CD14-positive monocyte (primary cell): ENCODE data around the gene HPRT1. TPM values are rescaled to one million over a fixed set of nuclear protein-coding genes. Genes with fewer than 3 reads are reported as not detected.

ENCODE experiments used
- DNase-seq, 3 donors: peaks; one replicate each; pipeline ENCODE4 v3.0.0-alpha.2; 2011 to 2022
- H2AFZ ChIP-seq: 2 replicates; pipeline ENCODE4 v1.6.0; 2012; ENCODE audit warnings: mild to moderate bottlenecking, low read depth, low read length, inconsistent platforms; ENCODE audit not compliant: insufficient read depth, poor library complexity, severe bottlenecking
- H3K27ac ChIP-seq, 2 donors: 1 replicate in 1 of 2; 2 replicates in 1 of 2; pipeline ENCODE4 v1.5.1; 2012 to 2013; ENCODE audit warnings: low read length in 2 of 2, control low read depth in 1 of 2, inconsistent platforms in 1 of 2, low read depth in 1 of 2, mild to moderate bottlenecking in 1 of 2
- H3K27me3 ChIP-seq, 2 donors: one replicate each; pipeline versions ENCODE4 v1.6.0 to v1.6.1; 2011 to 2013; ENCODE audit warnings: low read length in 2 of 2; ENCODE audit not compliant: control insufficient read depth in 2 of 2, insufficient read depth in 2 of 2
- H3K36me3 ChIP-seq, 2 donors: replicated peaks in 1 of 2; 1 replicate in 1 of 2; 2 replicates in 1 of 2; pipeline versions ENCODE4 v1.5.1 to v1.6.1; 2012 to 2013; ENCODE audit warnings: low read length in 2 of 2, control low read depth in 1 of 2, inconsistent platforms in 1 of 2, mild to moderate bottlenecking in 1 of 2; ENCODE audit not compliant: insufficient read depth in 2 of 2, control insufficient read depth in 1 of 2
- H3K4me1 ChIP-seq, 2 donors: 1 replicate in 1 of 2; 2 replicates in 1 of 2; pipeline versions ENCODE4 v1.5.1 to v1.6.1; 2012 to 2013; ENCODE audit warnings: low read length in 2 of 2, control low read depth in 1 of 2, inconsistent platforms in 1 of 2, mild to moderate bottlenecking in 1 of 2, moderate library complexity in 1 of 2; ENCODE audit not compliant: insufficient read depth in 2 of 2, control insufficient read depth in 1 of 2
- H3K4me2 ChIP-seq: replicated peaks from 2 replicates; pipeline ENCODE3; 2012; ENCODE audit warnings: low read length, moderate library complexity, mild to moderate bottlenecking; ENCODE audit not compliant: poor library complexity, severe bottlenecking; ENCODE audit errors: extremely low read depth
- H3K4me3 ChIP-seq, 3 experiments: fragments of 200-600 bp in 1 of 3; sonication (generic) in 1 of 3; replicated peaks in 1 of 3; 1 replicate in 2 of 3; 2 replicates in 1 of 3; pipeline ENCODE4 v1.5.1; 2011 to 2013; ENCODE audit warnings: low read length in 3 of 3, mild to moderate bottlenecking in 3 of 3, control low read depth in 2 of 3, low read depth in 2 of 3, inconsistent platforms in 1 of 3, moderate library complexity in 1 of 3
- H3K79me2 ChIP-seq: 2 replicates; pipeline ENCODE4 v1.6.0; 2012; ENCODE audit warnings: mild to moderate bottlenecking, control low read depth, inconsistent platforms, low read length, moderate library complexity; ENCODE audit not compliant: insufficient read depth
- H3K9ac ChIP-seq: 2 replicates; pipeline ENCODE4 v1.6.0; 2017; ENCODE audit warnings: low read length, mild to moderate bottlenecking; ENCODE audit not compliant: insufficient read depth, poor library complexity, severe bottlenecking
- H3K9me3 ChIP-seq, 2 donors: replicated peaks in 1 of 2; 1 replicate in 1 of 2; 2 replicates in 1 of 2; pipeline versions ENCODE4 v1.5.1 to v1.6.1; 2012 to 2013; ENCODE audit warnings: low read length in 2 of 2, control low read depth in 1 of 2; ENCODE audit not compliant: control insufficient read depth in 1 of 2, insufficient read depth in 1 of 2
- H4K20me1 ChIP-seq: 2 replicates; pipeline ENCODE4 v1.6.0; 2012; ENCODE audit warnings: mild to moderate bottlenecking, low read length, control low read depth, moderate library complexity; ENCODE audit not compliant: insufficient read depth
- H3K27ac Mint-ChIP-seq, 7 donors: one replicate each; pipeline ENCODE4 v1.8.0; 2020; ENCODE audit warnings: mild to moderate bottlenecking in 7 of 7, mixed read lengths in 7 of 7, moderate library complexity in 6 of 7, inconsistent platforms in 2 of 7
- H3K27me3 Mint-ChIP-seq, 3 donors: one replicate each; pipeline ENCODE4 v1.8.0; 2021 to 2022; ENCODE audit warnings: low read depth in 3 of 3, mild to moderate bottlenecking in 3 of 3, mixed read lengths in 3 of 3, moderate library complexity in 3 of 3, inconsistent platforms in 1 of 3
- H3K36me3 Mint-ChIP-seq, 2 donors: one replicate each; pipeline ENCODE4 v1.8.0; 2020; ENCODE audit warnings: mixed read lengths in 2 of 2, inconsistent platforms in 1 of 2, mild to moderate bottlenecking in 1 of 2
- H3K4me1 Mint-ChIP-seq: one replicate; pipeline ENCODE4 v1.8.0; 2020; ENCODE audit warnings: mild to moderate bottlenecking, mixed read lengths
- H3K4me3 Mint-ChIP-seq, 2 donors: one replicate each; pipeline ENCODE4 v1.8.0; 2020; ENCODE audit warnings: mild to moderate bottlenecking in 2 of 2, mixed read lengths in 2 of 2, moderate library complexity in 1 of 2
- H3K9me3 Mint-ChIP-seq, 7 donors: one replicate each; pipeline ENCODE4 v1.8.0; 2020 to 2022; ENCODE audit warnings: mixed read lengths in 7 of 7, mild to moderate bottlenecking in 6 of 7, moderate library complexity in 6 of 7, inconsistent platforms in 2 of 7
- WGBS: methylation state at CpG from one replicate; pipeline ENCODE4 v1.1.5; 2013; ENCODE audit warnings: missing lambda C conversion rate; ENCODE audit not compliant: insufficient coverage; 5-methylcytosine and 5-hydroxymethylcytosine counted together
- intact Hi-C, 2 donors: fragments of 100-400 bp; cut with micrococcal nuclease; formaldehyde crosslinking; loops; one replicate each; pipeline versions ENCODE4 v1.15.0 to v1.15.1; 2023
- polyA plus RNA-seq, 3 donors: library from polyadenylated mRNA; depleted of rRNA in 1 of 3; unstranded in 2 of 3; stranded (reverse) in 1 of 3; fragments of 300-500 nt in 2 of 3; fragments of >200 nt in 1 of 3; fragmentation: Illumina TruSeq in 2 of 3; gene quantifications; 1 replicate in 2 of 3; 2 replicates in 1 of 3; pipeline ENCODE4 v1.2.3, GENCODE V29; 2012 to 2021
- TF ChIP-seq, protein P1 (sequence below): fragments of 200-600 bp; IDR thresholded peaks from one replicate; pipeline ENCODE4 v1.8.0; 2022; ENCODE audit warnings: antibody characterized with exemption, mild to moderate bottlenecking

The HPRT1 gene
- polyA plus RNA-seq, 3 donors = 13.0 to 56.4 (median 54.5) TPM

DNA sequence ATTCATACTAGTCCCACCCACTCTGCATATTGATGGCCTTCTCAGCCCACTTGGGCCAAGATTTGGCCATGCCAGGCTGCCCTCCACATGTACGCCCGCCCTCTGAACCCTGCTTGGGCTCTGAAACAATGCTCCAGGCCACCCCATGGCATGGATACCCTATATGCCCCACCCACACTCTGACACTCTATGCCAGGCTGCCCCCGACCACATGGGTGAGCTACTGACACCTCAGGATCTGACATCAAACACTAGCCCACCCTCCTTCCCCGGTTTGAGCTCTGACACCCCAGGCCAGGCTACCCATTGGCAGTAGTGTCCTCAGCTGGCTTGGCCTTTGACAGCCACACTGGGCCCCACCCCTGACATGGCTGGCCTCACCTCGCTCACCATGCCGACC is 69.5 kb downstream of the HPRT1 start:
- TF ChIP-seq, protein P1, sequence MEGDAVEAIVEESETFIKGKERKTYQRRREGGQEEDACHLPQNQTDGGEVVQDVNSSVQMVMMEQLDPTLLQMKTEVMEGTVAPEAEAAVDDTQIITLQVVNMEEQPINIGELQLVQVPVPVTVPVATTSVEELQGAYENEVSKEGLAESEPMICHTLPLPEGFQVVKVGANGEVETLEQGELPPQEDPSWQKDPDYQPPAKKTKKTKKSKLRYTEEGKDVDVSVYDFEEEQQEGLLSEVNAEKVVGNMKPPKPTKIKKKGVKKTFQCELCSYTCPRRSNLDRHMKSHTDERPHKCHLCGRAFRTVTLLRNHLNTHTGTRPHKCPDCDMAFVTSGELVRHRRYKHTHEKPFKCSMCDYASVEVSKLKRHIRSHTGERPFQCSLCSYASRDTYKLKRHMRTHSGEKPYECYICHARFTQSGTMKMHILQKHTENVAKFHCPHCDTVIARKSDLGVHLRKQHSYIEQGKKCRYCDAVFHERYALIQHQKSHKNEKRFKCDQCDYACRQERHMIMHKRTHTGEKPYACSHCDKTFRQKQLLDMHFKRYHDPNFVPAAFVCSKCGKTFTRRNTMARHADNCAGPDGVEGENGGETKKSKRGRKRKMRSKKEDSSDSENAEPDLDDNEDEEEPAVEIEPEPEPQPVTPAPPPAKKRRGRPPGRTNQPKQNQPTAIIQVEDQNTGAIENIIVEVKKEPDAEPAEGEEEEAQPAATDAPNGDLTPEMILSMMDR = no peak
- no peaks in the 10 kb centered on the region for H3K36me3 Mint-ChIP-seq
- intact Hi-C loops = no loop called here
- Histone ChIP-seq H3K4me2 (no peak overlapping the region), H3K9ac (no peak overlapping the region), H3K27ac (no peak overlapping the region), H2AFZ (no peak overlapping the region), H3K27me3 (no peaks in the 10 kb centered on the region), H3K79me2 (no peaks in the 10 kb centered on the region), H4K20me1 (no peaks in the 10 kb centered on the region), H3K36me3 (no peaks in the 10 kb centered on the region), H3K4me3 (no peak overlapping the region), H3K9me3 (no peaks in the 10 kb centered on the region), H3K4me1 (no peaks in the 10 kb centered on the region)
- H3K4me3 Mint-ChIP-seq = no peak overlapping the region
- no peaks in the 10 kb centered on the region for H3K4me1 Mint-ChIP-seq
- peaks cover 0 to 5% (median 1%) of the 10 kb centered on the region in 3 donors for H3K27me3 Mint-ChIP-seq
- WGBS = 100% methylated on average over 4 of the region's 6 CpGs
- peak overlapping the region in 1 of 7 donors; percentile 82 for H3K27ac Mint-ChIP-seq
- no peak for DNase-seq
- peaks cover 0 to 9% (median 0%) of the 10 kb centered on the region in 7 donors for H3K9me3 Mint-ChIP-seq

DNA sequence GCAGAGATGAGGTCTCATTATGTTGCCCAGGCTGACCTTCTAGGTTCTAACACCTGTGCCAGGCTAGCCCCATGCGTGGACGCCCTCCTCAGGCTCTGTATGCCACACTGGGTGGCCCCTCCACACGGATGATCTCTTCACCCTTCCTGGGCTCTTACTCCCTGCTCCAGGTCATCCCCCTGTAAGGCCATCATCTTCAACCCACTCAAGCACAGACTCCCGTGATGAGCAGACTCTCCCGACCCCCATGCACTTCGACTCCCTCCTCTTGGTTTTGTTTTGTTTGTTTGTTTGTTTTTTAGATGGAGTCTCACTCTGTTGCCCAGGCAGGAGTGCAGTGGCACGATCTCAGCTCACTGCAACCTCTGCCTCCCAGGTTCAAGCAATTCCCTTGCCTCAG is 70.9 kb downstream of the HPRT1 start:
- Histone ChIP-seq H3K9ac (no peak overlapping the region), H3K4me1 (no peaks in the 10 kb centered on the region), H3K9me3 (no peaks in the 10 kb centered on the region), H3K36me3 (no peaks in the 10 kb centered on the region), H3K79me2 (no peaks in the 10 kb centered on the region), H3K27ac (no peak overlapping the region), H3K4me3 (no peak overlapping the region), H2AFZ (no peak overlapping the region), H3K27me3 (no peaks in the 10 kb centered on the region), H3K4me2 (no peak overlapping the region), H4K20me1 (no peaks in the 10 kb centered on the region)
- no peak for DNase-seq
- no peaks in the 10 kb centered on the region for H3K4me1 Mint-ChIP-seq
- TF ChIP-seq, protein P1 = no peak
- intact Hi-C loops = no loop called here
- no peak overlapping the region for H3K4me3 Mint-ChIP-seq
- peaks cover 0 to 3% (median 1%) of the 10 kb centered on the region in 3 donors for H3K27me3 Mint-ChIP-seq
- no peaks in the 10 kb centered on the region for H3K36me3 Mint-ChIP-seq
- no peak overlapping the region for H3K27ac Mint-ChIP-seq
- peaks cover 0 to 9% (median 0%) of the 10 kb centered on the region in 7 donors for H3K9me3 Mint-ChIP-seq
- 100% methylated on average over 1 of the region's 7 CpGs for WGBS
